SU-DHL-6 (cell line): ENCODE measurements around the gene TLDC2.
"Not testable (repeated sequence)": the region's sequence is repeated elsewhere in the genome, so short reads cannot be mapped to it uniquely, and the experiment has no call there.

Experiments used
- H2AFZ ChIP-seq: fragments of 200-600 bp; sonication (generic); 2 replicates; pipeline ENCODE4 v1.6.1; 2014; ENCODE audit warnings: low read depth, mild to moderate bottlenecking, moderate library complexity, mixed read lengths, antibody characterized with exemption, low read length; ENCODE audit not compliant: severe bottlenecking
- H3F3A ChIP-seq: fragments of 200-600 bp; shearing (Covaris generic); 2 replicates; pipeline ENCODE4 v1.6.0; 2016; ENCODE audit warnings: antibody characterized with exemption, mild to moderate bottlenecking; ENCODE audit not compliant: insufficient read depth
- H3K27ac ChIP-seq: fragments of 200-600 bp; sonication (generic); 2 replicates; pipeline ENCODE4 v1.5.1; 2016; ENCODE audit warnings: low read depth, mild to moderate bottlenecking, low read length, moderate library complexity, mixed read lengths
- H3K27me3 ChIP-seq: fragments of 200-600 bp; sonication (generic), shearing (Covaris generic); 2 replicates; pipeline ENCODE4 v1.6.0; 2014; ENCODE audit warnings: mild to moderate bottlenecking, low read length
- H3K36me3 ChIP-seq: fragments of 200-600 bp; sonication (generic); 2 replicates; pipeline ENCODE4 v1.6.1; 2014; ENCODE audit warnings: mild to moderate bottlenecking, low read length, mixed read lengths
- H3K4me2 ChIP-seq: fragments of 300-600, 200-600 bp; shearing (Covaris generic), sonication (generic); 2 replicates; pipeline ENCODE4 v1.6.0; 2014; ENCODE audit warnings: low read length, low read depth, mild to moderate bottlenecking; ENCODE audit not compliant: poor library complexity, severe bottlenecking
- H3K4me3 ChIP-seq: fragments of 200-600 bp; sonication (generic); 2 replicates; pipeline ENCODE4 v1.5.1; 2014; ENCODE audit warnings: antibody characterized with exemption, low read length, mild to moderate bottlenecking, mixed read lengths; ENCODE audit not compliant: insufficient read depth, poor library complexity, severe bottlenecking
- H3K79me2 ChIP-seq: fragments of 200-600 bp; sonication (generic); 2 replicates; pipeline ENCODE4 v1.6.1; 2014; ENCODE audit warnings: mild to moderate bottlenecking, low read length, moderate library complexity; ENCODE audit not compliant: insufficient read depth
- H3K9ac ChIP-seq: fragments of 200-600 bp; sonication (generic); 2 replicates; pipeline ENCODE4 v1.7.0; 2014; ENCODE audit warnings: mild to moderate bottlenecking, low read length
- H3K9me2 ChIP-seq: fragments of 200-600 bp; sonication (generic); replicated peaks from 2 replicates; pipeline ENCODE4 v1.6.1; 2014; ENCODE audit warnings: low read length; ENCODE audit not compliant: insufficient read depth
- H3K9me3 ChIP-seq: fragments of 200-600 bp; sonication (generic); 2 replicates; pipeline ENCODE4 v1.6.1; 2014; ENCODE audit warnings: low read length, mixed read lengths; ENCODE audit not compliant: insufficient read depth
- H4K20me1 ChIP-seq: fragments of 200-600 bp; sonication (generic); 2 replicates; pipeline ENCODE4 v1.6.1; 2014; ENCODE audit warnings: low read depth, mild to moderate bottlenecking, antibody characterized with exemption, low read length, moderate library complexity, mixed read lengths
- CTCF ChIP-seq: fragments of 200-600 bp; sonication (generic); IDR thresholded peaks from one replicate; pipeline ENCODE4 v1.5.1; 2017; ENCODE audit warnings: antibody characterized with exemption, mild to moderate bottlenecking, low read length, moderate library complexity; ENCODE audit not compliant: insufficient read depth, poor library complexity, severe bottlenecking
- EZH2phosphoT487 ChIP-seq: fragments of 200-600 bp; sonication (generic), shearing (Covaris generic); conservative IDR thresholded peaks from 2 replicates; pipeline ENCODE4 v1.6.1; 2018; ENCODE audit warnings: mild to moderate bottlenecking, antibody characterized with exemption, low read length, moderate library complexity, mixed read lengths

TLDC2 gene

DNA sequence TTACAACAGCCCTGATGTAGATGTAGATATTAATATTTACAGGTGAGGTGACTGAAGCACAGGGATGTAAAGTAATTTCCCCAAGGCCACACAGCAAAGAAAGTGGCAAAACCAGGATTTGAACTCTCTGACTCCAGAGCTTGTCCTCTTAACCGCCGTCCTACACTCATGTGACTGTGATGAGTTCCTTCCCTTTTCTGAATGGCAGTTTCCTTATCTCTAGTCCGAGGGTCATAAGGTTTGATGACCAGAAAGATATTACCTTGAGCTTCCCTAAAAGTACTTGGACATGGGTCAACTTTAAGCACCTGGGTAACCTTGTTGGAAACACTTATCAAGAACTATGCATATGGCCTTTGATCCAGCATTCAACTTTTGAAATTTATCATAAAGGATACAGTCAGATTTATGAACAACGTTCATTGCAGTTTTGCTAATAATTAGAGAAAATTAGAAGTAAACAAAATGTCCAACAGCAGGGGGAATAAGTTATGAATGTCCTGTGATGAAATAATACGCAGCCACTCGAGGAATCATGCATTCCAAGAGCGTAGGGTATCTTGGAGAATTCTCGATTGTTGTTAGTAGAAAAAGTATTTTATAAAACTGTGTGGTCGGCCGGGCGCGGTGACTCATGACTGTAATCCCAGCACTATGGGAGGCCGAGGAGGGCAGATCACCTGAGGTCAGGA, 2.3 kb upstream of the TLDC2 start:
- no peak overlapping the region for H3K4me3 ChIP-seq
- H3K36me3 ChIP-seq = no peaks in the 10 kb centered on the region
- TF ChIP-seq CTCF = no peak
- no peak for TF ChIP-seq EZH2phosphoT487
- no peak overlapping the region for H2AFZ ChIP-seq
- H3K27ac ChIP-seq = no peak overlapping the region
- H3F3A ChIP-seq = no peaks in the 10 kb centered on the region
- H3K9me2 ChIP-seq = no peaks in the 10 kb centered on the region
- no peaks in the 10 kb centered on the region for H3K9me3 ChIP-seq
- no peaks in the 10 kb centered on the region for H4K20me1 ChIP-seq
- no peaks in the 10 kb centered on the region for H3K27me3 ChIP-seq
- H3K4me2 ChIP-seq = no peak overlapping the region
- H3K9ac ChIP-seq = no peak overlapping the region
- H3K79me2 ChIP-seq = no peaks in the 10 kb centered on the region

DNA sequence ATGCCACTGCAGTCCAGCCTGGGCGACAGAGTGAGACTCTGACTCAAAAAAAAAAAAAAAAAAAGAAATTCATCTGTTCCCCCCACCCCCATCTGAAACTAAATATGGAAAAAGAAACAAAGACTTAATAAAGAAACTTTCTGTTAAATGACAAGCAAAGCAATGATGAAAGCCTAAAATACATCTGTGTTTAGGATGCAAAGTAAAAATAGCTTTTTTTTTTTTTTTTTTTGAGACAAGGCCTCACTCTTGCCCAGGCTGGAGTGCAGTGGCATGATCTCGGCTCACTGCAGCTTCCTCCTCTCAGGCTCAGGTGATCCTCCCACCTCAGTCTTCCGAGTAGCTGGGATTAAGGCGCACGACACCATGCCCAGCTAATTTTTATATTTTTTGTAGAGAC, 845 bp upstream of the TLDC2 start:
- H3K9ac ChIP-seq, H3K27ac ChIP-seq: not testable (repeated sequence)

DNA sequence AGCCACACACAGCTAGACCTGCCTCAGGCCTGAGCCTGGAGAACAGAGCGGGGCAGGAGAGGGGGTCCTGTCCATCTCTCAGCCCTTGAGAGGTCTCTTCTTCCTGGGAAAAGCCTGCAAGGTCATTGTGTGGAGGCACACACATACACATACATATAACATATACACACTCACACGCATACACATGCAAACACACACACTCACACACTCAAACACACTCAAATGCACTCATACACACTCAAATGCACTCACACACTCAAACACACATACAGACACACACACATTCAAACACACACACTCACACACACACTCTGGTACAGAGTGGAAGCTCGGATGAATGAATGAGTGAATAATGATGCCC, 515 bp downstream of the TLDC2 start:
- H3K27ac ChIP-seq = no peak overlapping the region
- no peaks in the 10 kb centered on the region for H3K36me3 ChIP-seq
- H3K9ac ChIP-seq = no peak overlapping the region
- no peaks in the 10 kb centered on the region for H3K79me2 ChIP-seq
- no peaks in the 10 kb centered on the region for H3K9me2 ChIP-seq
- no peaks in the 10 kb centered on the region for H3K27me3 ChIP-seq
- no peak overlapping the region for H3K4me3 ChIP-seq
- H4K20me1 ChIP-seq = no peaks in the 10 kb centered on the region
- H2AFZ ChIP-seq = no peak overlapping the region
- no peaks in the 10 kb centered on the region for H3F3A ChIP-seq
- TF ChIP-seq CTCF = no peak
- no peak for TF ChIP-seq EZH2phosphoT487
- H3K4me2 ChIP-seq = no peak overlapping the region
- H3K9me3 ChIP-seq = no peaks in the 10 kb centered on the region

More for the DNA sequence above, 845 bp upstream of the TLDC2 start:
- not testable (repeated sequence) for H2AFZ ChIP-seq, H3K27me3 ChIP-seq, H3K9me2 ChIP-seq, H3K4me2 ChIP-seq, H3K36me3 ChIP-seq, H3K4me3 ChIP-seq, H3F3A ChIP-seq, H3K9me3 ChIP-seq, H3K79me2 ChIP-seq, H4K20me1 ChIP-seq

DNA sequence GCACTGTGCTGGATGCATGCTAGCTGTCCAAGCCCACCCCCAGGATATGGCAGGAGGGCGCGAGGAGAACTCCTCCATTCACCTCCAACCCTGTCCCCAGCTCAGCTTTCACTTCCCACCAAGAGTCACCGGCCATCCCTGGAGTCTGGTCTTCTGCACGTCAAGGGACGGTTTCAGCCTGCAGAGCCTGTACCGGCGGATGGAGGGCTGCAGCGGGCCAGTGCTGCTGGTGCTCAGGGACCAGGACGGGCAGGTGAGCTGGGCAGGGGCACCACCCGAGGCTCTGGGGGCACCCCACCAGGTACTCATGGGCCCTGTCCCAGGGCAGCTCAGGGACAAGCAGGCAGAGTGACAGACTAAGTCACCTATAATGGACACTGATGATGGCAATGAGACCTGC, 3.0 kb downstream of the TLDC2 start:
- no peaks in the 10 kb centered on the region for H3K36me3 ChIP-seq
- no peak for TF ChIP-seq CTCF
- no peak for TF ChIP-seq EZH2phosphoT487

More for the DNA sequence above, 3.0 kb downstream of the TLDC2 start:
- no peaks in the 10 kb centered on the region for H3F3A ChIP-seq
- H3K9me3 ChIP-seq = no peaks in the 10 kb centered on the region
- no peaks in the 10 kb centered on the region for H3K27me3 ChIP-seq
- no peak overlapping the region for H3K9ac ChIP-seq
- H3K4me3 ChIP-seq = no peak overlapping the region
- H3K4me2 ChIP-seq = no peak overlapping the region
- H4K20me1 ChIP-seq = no peaks in the 10 kb centered on the region
- no peaks in the 10 kb centered on the region for H3K9me2 ChIP-seq
- H3K79me2 ChIP-seq = no peaks in the 10 kb centered on the region
- H3K27ac ChIP-seq = no peak overlapping the region
- H2AFZ ChIP-seq = no peak overlapping the region
